Hematopoietic multipotent progenitor cell treated with erythropoietin and hydrocortisone succinate and interleukin-3 and kit ligand, for 15 days (in vitro differentiated cells): Measurements from ENCODE around the gene GRK5.

ENCODE experiments used
- DNase-seq: peaks from one replicate; pipeline ENCODE4 v3.0.0-alpha.2; 2015; ENCODE audit warnings: low spot score

Gene GRK5

DNA sequence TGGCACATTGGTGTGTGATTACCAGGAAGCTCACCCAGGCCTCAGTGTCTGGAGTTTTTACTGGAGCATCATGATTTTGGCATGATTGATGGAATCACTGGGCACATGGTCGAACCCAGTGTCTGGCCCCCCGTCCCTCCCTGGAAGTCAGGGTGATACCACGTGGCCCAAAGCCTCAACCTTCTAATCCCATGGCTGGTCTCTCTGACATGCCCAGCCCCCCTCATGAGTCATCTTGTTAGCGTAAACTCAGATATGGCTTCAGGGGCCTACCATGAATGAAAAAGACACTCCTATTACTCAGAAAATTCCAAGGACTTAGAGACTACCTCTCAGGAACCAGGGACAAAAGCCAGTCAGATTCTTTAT lies 109.3 kb downstream of the GRK5 start:
- DNase-seq: no peak

DNA sequence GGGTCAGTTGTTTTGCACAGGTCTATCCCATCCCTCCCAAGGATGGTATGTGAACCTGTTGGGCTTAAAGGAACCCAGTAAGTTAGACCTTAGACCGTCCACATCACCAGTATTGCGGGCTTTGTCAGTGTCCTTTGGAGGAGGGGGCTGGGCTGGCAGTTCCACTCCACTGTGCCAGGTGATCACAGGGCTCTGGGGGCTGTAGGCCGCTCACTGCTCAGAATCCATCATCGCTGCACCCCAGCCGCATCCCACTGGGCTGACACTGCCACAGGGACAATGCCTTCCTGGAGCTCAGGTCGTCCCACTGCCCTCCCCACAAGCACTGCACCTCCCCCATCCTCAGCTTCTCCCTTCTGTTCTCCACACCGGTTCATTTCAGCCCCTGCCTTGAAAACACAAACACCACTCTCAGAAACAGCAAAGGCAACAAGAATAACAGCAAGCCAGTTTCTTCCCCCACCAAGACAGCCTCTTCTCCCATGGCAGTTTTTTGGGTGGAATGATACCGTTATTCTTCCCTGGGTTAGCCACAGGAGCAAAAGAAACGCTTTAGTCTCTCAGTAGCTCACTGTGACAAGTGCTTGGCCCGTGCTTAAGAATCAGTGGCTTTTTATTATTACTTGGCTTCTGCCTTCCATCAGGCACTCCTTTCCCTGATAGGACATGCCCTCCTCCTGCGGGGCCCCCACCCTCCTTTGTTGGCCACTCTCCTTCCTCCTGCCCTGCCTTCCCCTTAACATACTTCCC lies 111.2 kb downstream of the GRK5 start:
- DNase-seq: no peak

DNA sequence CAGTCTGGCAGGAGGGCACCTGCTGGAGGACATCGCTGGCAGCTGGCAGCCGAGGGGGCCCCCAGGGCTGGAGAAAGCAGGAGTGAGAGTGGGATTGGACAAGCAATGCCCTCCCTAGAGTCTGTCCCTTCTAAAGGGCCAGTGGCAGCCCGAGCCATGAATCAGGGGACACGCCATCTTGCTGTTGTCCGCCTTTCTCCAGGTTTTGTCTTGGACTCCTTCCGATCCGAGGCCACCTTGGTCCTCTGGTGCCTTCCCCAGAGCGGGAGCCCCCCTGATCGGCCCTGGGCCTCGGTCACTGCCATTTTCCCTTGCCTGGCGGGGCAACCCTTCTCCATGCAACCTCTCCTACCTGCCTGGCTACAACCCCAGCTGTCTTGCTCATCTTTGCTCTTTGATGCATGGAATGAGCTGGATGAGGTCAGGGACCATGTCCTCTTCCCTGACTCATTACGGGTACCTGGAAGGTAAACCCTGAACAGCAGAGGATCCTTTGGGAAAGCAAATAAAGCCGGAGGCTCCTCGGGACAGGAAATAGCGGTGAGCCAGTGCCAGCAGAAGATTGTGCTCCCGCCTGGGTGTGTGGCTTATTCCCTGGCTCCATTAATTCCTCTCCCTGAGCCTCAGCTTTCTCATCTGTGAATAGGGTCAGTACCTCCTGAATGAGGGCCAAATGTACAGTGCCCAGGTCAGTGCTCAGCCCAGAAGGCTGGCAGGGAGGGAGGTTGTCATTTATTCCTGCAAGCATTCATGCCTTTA lies 112.0 kb downstream of the GRK5 start:
- DNase-seq: no peak

GRCh38 chr10:119319920-119320258 lies 112.5 kb downstream of the GRK5 start:
- DNase-seq: no peak

- no peak for DNase-seq
These were observed 113.6 kb downstream of the GRK5 start for GRCh38 chr10:119320981-119321380.

- DNase-seq: no peak
These were observed 116.0 kb downstream of the GRK5 start for GRCh38 chr10:119323085-119324016.

GRCh38 chr10:119325131-119325530 lies 117.8 kb downstream of the GRK5 start:
- DNase-seq: no peak

- no peak for DNase-seq
These were observed 118.8 kb downstream of the GRK5 start for GRCh38 chr10:119326167-119326566.

- DNase-seq: no peak
These were observed 119.8 kb downstream of the GRK5 start for GRCh38 chr10:119327096-119327745.

- DNase-seq: no peak
These were observed 120.9 kb downstream of the GRK5 start for GRCh38 chr10:119328223-119328622.

GRCh38 chr10:119330342-119330741 lies 123.0 kb downstream of the GRK5 start:
- no peak for DNase-seq

- DNase-seq: no peak
These were observed 123.7 kb downstream of the GRK5 start for GRCh38 chr10:119331061-119331460.

GRCh38 chr10:119333146-119333792 lies 125.9 kb downstream of the GRK5 start:
- no peak for DNase-seq

DNA sequence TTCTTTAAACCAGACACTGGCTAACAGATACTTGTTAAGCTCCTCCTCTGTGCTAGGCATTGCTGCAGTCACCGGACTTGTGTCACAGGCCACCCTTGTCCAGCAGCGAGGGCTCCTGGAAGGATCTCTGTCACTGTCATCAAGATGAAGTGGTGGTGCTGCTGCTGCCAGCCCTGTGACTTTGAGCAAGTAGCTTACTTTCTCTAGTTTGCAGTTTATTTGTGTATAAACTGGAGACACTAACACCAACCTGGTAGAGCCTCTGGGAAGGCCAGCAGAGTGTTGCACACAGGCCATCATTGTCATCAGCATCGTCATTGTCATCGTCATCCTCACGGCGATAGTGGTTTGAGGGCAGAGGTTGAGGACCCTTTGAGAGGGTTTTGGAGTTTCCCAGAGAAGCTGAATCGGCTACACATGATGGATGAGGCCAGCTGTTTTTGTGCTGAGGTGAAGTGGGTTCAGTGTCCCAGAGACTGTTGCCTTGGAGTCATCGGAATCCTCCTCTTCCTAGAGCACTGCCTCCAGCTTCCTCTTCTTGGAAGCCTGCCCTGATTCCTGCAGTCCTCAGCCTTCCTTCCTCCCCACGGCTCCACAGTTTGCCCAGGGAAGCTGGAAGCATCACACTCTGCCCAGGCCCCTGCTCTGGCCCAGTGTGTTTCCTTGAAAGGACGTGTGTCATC lies 128.4 kb downstream of the GRK5 start:
- no peak for DNase-seq

GRCh38 chr10:119336599-119336998 lies 129.2 kb downstream of the GRK5 start:
- no peak for DNase-seq

- no peak for DNase-seq
These were observed 129.9 kb downstream of the GRK5 start for GRCh38 chr10:119337223-119337622.

- DNase-seq: no peak
These were observed 130.5 kb downstream of the GRK5 start for GRCh38 chr10:119337796-119338432.

DNA sequence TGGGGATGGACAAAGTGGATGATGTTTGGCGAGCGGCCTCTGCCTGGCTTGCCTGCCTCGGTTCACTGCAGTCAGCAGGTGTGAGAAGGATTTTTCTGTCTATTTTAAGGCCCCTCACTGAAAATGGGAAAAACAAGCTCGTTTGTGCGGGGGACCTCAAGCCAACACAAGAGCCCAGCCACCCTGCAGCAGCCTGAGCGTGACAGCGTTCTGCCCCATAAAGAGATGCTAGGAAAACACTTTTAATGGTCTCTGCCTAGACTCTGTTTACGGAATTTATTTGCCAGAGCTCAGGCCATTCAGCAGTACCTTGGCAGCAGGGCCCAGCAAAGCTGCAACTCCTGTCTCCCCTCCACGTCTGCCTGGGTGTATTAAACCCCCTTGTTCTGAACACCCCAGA lies 131.7 kb downstream of the GRK5 start:
- no peak for DNase-seq

GRCh38 chr10:119340893-119341458 lies 133.6 kb downstream of the GRK5 start:
- DNase-seq: no peak
